ENCODE results near the gene MTFP1.
A peak's percentile ranks its signal among the peaks of the same experiment; 100 is the strongest.

The MTFP1 gene

DNA sequence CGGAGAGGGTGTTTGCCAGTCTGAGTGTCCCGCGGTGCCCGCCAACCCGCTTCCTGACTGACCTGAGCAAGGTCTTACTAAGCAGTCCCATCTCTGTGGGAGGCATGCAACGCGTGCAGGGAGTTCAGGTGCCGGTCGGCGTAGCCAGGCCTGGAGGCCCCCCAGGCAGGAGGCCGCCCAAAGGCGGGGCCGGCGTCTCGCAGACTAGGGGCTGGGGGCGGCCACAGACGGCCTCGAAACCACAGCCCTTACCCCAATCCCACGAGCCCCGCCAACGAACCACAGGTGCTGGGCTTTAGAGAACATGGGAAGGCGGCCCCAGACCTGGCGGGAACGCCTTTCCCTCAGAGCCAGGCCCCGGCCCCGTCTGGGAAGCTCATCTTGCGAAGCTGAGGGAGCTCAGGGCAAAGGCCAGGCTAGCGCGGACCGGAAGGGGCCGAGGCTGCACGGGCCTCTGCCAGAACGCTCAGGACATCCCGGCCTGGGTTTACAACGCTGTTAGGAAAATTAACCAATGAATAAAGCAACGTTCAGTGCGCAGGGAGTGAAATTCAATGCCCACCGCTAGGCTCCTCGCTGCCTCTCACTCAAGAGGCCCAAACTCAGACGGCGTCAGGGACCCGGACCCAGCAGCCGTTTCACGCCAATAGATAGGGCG, 2.1 kb upstream of the MTFP1 start:
- DNase-seq (ENCODE audit: low spot score): no peak
- H3K4me3 ChIP-seq: peak overlapping the region; percentile 88
- H3K27ac ChIP-seq: peak overlapping the region; percentile 96 to 98
- TF ChIP-seq, protein P1, sequence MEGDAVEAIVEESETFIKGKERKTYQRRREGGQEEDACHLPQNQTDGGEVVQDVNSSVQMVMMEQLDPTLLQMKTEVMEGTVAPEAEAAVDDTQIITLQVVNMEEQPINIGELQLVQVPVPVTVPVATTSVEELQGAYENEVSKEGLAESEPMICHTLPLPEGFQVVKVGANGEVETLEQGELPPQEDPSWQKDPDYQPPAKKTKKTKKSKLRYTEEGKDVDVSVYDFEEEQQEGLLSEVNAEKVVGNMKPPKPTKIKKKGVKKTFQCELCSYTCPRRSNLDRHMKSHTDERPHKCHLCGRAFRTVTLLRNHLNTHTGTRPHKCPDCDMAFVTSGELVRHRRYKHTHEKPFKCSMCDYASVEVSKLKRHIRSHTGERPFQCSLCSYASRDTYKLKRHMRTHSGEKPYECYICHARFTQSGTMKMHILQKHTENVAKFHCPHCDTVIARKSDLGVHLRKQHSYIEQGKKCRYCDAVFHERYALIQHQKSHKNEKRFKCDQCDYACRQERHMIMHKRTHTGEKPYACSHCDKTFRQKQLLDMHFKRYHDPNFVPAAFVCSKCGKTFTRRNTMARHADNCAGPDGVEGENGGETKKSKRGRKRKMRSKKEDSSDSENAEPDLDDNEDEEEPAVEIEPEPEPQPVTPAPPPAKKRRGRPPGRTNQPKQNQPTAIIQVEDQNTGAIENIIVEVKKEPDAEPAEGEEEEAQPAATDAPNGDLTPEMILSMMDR (IDR thresholded peaks at IDR 0.05): no peak

DNA sequence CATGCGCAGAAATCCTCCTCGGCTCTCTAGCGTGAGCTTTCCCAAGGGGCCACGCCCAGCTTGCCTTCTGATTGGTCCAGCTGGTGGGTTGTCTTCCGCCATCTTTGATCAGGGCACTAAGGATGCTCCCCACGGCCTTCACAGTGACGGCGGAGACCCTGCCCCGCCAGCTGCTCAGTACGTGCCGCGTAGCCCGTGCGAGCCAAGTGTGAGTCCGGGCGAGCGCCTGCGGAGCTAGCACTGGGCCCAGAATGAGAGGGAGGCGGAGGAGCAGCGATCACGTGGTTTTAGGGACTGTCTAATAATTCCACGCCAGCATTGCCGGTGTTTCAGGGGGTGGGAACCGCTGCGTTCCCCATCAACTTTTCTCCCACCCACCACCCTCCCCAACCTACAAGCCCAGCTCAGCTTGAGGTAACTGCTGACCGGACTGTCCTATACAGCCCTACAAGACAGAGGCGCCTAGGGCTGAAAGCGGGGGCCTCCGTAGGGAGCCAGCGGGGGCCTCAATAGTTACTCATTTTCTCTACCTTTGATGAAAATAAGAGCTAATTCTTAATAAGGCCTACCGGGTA, 1.5 kb upstream of the MTFP1 start:
- Histone ChIP-seq H3K27ac (peak overlapping the region; percentile 96 to 98), H3K4me3 (peak overlapping the region; percentile 88)
- TF ChIP-seq, protein P1 (IDR thresholded peaks at IDR 0.05): no peak
- peak; percentile 100 for DNase-seq (ENCODE audit: low spot score)

DNA sequence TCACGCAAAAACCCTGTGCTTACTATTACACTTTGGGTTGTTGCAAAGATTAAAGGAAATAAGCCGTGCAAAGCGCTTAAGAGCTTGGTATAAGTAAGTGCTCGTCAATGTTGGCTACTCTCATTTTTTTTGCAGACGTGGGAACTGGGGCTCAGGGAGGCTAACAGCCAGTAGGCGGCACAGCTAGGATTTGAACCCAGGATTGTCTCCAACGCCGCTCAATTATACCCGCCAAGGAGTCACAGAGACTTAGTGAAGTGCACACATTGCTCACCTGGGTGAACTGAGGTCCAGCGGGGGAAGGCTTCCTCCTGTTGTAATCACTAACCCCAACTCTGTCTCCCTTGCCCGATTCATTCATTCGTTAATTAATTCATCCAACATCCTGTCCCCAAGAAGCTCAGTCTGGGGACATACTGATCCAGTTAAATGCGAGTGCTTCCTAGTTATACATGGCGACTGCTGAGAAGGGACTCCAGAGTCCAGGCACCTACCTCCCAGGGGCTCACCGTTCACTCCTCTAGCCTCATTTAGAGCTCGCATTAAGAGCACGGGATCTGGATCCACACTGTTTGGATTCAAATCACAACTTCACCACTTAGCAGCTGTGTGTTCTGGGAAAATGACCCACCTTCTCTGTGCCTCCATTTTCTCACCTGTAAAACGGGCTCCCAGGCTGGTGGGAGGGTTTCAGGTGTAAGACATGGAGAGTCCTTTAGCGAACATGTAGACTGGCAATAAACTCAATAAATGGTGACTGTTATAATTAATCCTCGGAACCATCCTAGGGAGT, 838 bp upstream of the MTFP1 start:
- peak overlapping the region; percentile 96 to 98 for H3K27ac ChIP-seq
- H3K4me3 ChIP-seq: peak overlapping the region; percentile 88
- no peak for DNase-seq (ENCODE audit: low spot score)
- TF ChIP-seq, protein P1 (IDR thresholded peaks at IDR 0.05): no peak

DNA sequence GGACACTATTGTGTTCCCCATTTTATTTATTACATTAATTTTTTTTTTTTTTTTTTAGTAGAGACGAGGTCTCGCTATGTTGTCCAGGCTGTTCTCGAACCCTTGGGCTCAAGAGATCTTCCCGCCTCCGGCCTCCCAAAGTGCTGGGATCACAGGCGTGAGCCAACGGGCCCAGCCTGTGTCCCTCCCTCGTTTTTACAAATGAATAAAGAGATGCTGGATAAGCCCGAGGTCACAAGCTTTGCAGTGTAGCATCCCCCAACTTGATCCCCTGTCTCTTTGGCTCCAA, 297 bp upstream of the MTFP1 start:
- DNase-seq (ENCODE audit: low spot score): no peak
- peak overlapping the region; percentile 88 for H3K4me3 ChIP-seq
- TF ChIP-seq, protein P1 (IDR thresholded peaks at IDR 0.05): no peak
- peak overlapping the region; percentile 55 to 82 for H3K27ac ChIP-seq

DNA sequence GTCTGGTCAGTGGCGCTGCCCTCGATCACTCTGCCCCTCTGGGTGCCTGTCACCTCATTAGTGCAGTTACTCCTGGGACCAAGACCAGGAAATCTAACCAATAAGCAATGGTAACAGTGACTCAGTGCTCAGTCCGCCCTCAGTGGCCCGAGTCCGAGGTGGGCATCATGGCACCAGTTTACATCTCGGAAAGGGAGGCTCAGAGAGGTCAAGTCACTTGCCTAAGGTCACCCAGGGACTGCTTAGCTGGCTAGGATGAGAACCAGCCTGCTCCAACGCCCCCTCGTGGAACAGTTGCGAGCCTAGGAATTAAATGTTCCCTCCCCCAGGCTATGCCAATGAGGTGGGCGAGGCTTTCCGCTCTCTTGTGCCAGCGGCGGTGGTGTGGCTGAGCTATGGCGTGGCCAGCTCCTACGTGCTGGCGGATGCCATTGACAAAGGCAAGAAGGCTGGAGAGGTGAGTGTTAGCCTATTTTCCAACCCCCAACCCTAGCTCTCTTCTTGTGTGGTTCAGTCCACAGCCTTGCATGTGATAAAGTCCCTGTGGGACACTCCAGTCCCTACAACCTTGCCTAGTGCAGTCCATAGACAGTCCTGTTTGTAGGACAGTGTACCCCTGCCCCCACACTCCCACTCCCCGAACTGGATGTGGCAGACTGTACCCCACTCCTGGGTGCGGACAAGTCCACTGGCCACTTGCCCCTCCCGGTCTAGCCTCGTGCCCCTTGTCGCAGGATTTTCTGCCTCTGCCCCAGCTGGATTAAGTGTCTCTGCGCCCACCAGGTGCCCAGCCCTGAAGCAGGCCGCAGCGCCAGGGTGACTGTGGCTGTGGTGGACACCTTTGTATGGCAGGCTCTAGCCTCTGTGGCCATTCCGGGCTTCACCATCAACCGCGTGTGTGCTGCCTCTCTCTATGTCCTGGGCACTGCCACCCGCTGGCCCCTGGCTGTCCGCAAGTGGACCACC, 1.1 kb downstream of the MTFP1 start:
- peak; percentile 86 for DNase-seq (ENCODE audit: low spot score)
- TF ChIP-seq, protein P1 (IDR thresholded peaks at IDR 0.05): peak; percentile 58
- peak overlapping the region; percentile 55 to 82 for H3K27ac ChIP-seq
- peak overlapping the region; percentile 88 for H3K4me3 ChIP-seq

DNA sequence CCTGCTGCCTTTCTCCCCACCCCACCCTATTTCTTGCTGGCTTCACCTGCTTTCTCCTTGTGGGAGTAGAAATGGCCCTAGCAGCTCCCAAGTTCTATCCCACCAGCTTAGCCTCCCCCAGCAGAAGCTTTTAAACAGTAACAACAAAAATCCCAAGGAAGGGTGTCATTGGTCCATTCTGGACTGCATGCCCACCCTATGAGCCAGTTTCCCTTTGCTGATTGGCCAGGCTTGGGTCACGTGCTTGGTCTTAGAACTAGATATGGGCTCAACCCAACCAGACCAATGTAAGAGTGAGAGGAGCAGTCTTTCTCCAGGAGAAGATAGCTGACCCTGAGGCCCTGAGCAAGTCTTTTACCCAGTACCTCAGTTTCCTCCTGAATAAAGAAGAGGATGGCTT, 2.3 kb downstream of the MTFP1 start:
- Histone ChIP-seq H3K27ac (no peak overlapping the region), H3K4me3 (no peak overlapping the region)
- TF ChIP-seq, protein P1 (IDR thresholded peaks at IDR 0.05): no peak
- no peak for DNase-seq (ENCODE audit: low spot score)
